Fibroblast of pulmonary artery (primary cell): ENCODE measurements around the gene PKHD1.

Experiments used
- DNase-seq: peaks from one replicate; pipeline ENCODE4 v3.0.0-alpha.2; 2010; ENCODE audit warnings: low read depth
- H3K4me3 ChIP-seq: replicated peaks from 2 replicates; pipeline ENCODE4 v1.5.1; 2011; ENCODE audit warnings: low read depth, mild to moderate bottlenecking, control low read depth, low read length, moderate library complexity
- TF ChIP-seq, protein P1 (sequence below): IDR thresholded peaks from 2 replicates; pipeline ENCODE4 v1.5.1; 2011; ENCODE audit warnings: mild to moderate bottlenecking, control low read depth, low read length, inconsistent platforms; ENCODE audit errors: missing control alignments

The PKHD1 gene

DNA sequence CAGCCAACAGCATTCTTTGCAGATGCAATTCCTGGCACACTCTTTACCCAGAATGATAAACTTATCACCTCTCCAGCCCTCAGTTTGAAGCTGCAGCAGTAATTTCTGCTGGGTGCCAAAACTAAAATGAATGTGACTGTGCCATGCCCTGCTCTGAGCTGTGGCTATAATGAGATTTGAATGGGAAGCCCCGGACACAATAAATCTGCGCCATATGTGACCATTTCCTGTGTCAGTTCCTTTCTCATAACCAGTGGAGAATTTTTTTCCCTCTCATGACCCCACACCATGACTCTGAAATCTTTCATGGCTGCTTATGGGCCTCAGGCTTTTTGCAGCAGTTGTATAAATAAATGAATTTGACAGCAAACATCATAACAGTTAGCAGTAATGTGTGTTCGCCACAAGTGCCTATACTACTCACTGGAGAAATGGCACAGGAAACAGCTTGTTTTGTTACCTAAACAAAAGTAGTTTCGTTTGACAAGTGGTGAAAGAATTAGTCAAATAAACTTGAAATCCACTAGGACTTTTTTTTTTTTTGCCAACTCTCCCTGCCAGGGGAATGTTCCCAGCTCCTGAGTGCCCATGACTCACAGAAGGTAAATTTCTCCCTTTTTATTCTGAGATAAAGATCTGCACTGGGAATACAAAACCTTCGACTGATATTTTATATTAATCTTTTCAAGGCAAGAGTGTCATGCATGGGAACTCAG is 408.4 kb downstream of the PKHD1 start:
- TF ChIP-seq, protein P1, sequence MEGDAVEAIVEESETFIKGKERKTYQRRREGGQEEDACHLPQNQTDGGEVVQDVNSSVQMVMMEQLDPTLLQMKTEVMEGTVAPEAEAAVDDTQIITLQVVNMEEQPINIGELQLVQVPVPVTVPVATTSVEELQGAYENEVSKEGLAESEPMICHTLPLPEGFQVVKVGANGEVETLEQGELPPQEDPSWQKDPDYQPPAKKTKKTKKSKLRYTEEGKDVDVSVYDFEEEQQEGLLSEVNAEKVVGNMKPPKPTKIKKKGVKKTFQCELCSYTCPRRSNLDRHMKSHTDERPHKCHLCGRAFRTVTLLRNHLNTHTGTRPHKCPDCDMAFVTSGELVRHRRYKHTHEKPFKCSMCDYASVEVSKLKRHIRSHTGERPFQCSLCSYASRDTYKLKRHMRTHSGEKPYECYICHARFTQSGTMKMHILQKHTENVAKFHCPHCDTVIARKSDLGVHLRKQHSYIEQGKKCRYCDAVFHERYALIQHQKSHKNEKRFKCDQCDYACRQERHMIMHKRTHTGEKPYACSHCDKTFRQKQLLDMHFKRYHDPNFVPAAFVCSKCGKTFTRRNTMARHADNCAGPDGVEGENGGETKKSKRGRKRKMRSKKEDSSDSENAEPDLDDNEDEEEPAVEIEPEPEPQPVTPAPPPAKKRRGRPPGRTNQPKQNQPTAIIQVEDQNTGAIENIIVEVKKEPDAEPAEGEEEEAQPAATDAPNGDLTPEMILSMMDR, result no peak
- H3K4me3 ChIP-seq, result no peak overlapping the region
- no peak for DNase-seq

DNA sequence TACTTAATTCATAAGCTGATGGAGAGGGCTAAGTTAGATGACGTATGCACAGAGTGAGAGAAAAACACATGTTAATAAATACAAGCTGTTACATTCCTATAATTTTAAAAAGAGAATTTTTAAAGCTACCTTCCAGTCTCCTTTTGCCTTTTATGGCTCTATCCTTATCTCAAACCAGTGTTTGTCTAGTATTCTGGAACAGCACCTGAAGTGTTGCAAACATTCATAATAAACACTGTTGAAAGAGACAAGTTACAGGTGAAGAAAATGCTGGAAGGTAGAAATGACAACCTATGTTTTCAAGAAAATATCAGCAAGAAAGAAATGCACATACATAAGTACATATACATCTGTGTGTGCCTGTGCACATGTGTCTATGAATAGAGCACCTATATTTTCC is 409.1 kb downstream of the PKHD1 start:
- H3K4me3 ChIP-seq, result no peak overlapping the region
- TF ChIP-seq, protein P1, result no peak
- no peak for DNase-seq

DNA sequence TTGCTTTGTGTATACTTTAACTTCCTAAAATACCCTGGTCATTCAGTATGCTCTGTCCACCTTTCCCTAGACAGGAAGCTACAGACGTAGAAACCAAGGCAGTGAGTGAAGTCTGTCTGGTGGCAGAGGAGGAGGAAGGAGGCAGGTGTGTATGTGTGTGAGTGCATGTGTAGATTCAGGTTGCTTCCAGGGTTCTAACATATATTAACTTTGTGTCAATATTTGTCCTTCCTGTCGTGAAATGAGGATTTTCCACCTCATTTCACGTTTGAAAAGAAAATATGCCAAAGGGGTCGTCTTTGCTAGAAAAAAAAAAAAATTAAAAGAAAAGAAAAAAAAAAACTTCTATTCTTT is 411.5 kb downstream of the PKHD1 start:
- TF ChIP-seq, protein P1, result no peak
- no peak overlapping the region for H3K4me3 ChIP-seq
- DNase-seq, result no peak

DNA sequence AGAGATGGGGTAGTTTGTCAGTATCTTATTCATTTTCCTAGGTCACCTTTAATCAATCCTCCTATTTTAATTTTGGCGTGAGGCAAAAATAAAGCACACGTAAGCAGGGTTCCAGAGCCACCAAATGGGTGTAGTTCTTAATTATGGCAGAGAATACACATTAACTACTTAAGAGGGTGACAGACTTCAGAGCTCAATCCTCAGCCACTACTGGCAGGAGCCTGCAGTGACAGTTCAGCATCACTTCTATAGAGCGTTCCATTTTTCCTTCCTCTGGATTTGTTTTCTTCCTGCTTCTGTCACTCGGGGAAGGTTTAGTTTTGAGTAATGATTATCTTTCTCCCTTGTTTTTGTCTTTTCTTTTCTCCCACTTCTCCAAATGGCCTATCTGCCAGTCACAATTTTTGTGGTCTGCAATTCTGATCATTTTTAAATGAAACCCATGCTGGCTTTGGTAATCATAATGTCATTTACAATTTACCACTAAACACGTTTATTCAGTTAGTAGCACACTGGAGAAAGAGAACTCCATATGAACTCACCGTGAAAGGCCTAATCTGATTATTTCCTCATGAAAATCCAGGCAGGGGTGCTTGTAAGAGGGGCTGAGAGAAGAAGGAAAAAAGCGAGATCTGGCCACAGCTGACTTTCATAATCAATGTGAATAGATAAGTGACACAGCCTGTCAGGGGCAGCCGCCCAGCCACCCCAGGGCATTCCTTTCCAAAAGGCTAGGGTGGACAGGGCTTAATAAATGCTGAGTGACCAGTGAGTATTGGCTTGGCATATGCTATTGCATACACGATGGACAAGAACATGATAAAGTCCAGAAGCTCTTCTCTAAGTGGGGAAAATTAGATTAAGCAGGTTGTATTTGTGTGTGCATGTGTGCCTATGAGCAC is 412.1 kb downstream of the PKHD1 start:
- no peak for DNase-seq
- TF ChIP-seq, protein P1, result no peak
- no peak overlapping the region for H3K4me3 ChIP-seq

DNA sequence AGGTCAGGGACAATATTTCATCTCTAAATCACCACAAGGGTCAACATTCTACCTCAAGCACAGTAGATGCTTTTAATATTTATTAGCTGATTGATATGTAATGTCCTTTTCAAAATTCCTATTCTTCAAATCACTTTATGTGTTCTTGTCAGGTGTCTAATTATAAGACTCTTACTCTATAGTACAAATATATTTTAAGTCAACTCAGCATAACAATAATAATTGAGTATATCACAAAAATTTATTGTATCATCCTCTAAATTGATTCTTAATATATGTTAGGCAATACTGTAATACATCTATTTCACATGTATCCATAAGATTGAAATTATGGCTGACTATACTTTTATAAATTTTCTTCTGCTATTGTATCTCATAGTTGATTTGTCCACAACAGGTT is 423.9 kb downstream of the PKHD1 start:
- TF ChIP-seq, protein P1, result no peak
- no peak for DNase-seq
- H3K4me3 ChIP-seq, result no peak overlapping the region

DNA sequence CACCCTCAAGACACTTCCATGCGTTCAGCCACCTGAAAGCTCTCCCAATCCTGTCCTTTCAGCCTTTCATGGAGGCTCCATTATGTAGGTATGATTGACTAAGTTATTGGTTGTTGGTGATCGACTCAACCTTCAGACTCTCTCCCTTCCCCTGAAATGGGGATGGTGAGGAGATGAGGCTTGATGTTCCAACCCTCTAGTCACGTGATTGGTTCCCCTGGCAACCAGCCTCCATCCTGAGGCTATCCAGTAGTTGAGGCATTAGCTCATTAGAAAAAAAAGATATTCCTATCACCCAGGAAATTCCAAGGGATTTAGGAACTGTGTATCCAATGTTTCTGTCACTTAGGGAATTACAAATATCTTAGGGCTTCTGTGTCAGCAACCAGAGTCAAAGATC is 426.6 kb downstream of the PKHD1 start:
- TF ChIP-seq, protein P1, result no peak
- DNase-seq, result no peak

More for the DNA sequence above, 426.6 kb downstream of the PKHD1 start:
- H3K4me3 ChIP-seq, result no peak overlapping the region
